Measurements from ENCODE around the gene TMC7.

Gene TMC7

DNA sequence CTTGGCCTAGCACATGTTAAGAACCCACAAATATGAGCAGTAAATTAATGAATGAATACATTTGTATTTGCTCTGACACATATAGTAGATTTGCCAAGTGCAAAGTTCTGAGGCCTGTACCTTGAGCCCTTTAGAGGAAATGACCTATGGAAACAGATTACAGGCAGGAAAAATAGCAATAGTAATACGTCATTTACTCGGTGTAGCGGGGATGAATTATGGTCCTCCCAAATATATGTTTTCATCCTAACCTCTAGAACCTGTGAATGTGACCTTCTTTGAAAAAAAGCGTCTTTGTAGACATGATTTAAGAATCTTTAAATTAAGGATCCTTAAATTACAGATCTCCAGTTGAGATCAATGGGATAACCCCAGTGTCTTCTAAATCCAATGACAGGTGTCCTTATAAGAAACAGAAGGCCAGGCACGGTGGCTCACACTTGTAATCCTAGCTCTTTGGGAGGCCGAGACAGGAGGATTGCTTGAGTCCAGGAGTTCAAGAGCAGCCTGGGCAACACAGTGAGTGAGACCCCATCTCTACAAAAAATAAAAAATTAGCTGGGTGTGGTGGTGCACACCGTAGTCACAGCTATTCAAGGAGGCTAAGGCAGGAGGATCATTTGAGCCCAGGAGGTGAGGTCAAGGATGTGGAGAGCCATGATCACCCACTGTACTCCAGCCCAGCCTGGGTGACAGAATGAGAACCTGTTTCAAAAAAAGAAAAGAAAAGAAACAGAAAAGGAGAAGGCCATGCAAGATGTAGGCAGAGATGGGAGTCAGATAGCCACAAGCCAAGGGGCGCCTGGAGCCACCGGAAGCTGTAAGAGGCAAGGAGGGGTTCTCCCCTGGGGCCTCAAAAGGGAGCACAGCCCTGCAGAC, 124.9 kb downstream of the TMC7 start:
- no peak overlapping the region for H3K4me3 ChIP-seq (ENCODE audit: low read depth, low read length)
- DNase-seq (ENCODE audit: low read depth): peak; percentile 69
- TF ChIP-seq, protein P1, sequence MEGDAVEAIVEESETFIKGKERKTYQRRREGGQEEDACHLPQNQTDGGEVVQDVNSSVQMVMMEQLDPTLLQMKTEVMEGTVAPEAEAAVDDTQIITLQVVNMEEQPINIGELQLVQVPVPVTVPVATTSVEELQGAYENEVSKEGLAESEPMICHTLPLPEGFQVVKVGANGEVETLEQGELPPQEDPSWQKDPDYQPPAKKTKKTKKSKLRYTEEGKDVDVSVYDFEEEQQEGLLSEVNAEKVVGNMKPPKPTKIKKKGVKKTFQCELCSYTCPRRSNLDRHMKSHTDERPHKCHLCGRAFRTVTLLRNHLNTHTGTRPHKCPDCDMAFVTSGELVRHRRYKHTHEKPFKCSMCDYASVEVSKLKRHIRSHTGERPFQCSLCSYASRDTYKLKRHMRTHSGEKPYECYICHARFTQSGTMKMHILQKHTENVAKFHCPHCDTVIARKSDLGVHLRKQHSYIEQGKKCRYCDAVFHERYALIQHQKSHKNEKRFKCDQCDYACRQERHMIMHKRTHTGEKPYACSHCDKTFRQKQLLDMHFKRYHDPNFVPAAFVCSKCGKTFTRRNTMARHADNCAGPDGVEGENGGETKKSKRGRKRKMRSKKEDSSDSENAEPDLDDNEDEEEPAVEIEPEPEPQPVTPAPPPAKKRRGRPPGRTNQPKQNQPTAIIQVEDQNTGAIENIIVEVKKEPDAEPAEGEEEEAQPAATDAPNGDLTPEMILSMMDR (IDR thresholded peaks at IDR 0.05; ENCODE audit: insufficient read depth, low read depth, low read length, missing control alignments): no peak

GRCh38 chr16:19109288-19109664, 125.5 kb downstream of the TMC7 start:
- no peak overlapping the region for H3K4me3 ChIP-seq (ENCODE audit: low read depth, low read length)
- TF ChIP-seq, protein P1 (IDR thresholded peaks at IDR 0.05; ENCODE audit: insufficient read depth, low read depth, low read length, missing control alignments): no peak
- no peak for DNase-seq (ENCODE audit: low read depth)

DNA sequence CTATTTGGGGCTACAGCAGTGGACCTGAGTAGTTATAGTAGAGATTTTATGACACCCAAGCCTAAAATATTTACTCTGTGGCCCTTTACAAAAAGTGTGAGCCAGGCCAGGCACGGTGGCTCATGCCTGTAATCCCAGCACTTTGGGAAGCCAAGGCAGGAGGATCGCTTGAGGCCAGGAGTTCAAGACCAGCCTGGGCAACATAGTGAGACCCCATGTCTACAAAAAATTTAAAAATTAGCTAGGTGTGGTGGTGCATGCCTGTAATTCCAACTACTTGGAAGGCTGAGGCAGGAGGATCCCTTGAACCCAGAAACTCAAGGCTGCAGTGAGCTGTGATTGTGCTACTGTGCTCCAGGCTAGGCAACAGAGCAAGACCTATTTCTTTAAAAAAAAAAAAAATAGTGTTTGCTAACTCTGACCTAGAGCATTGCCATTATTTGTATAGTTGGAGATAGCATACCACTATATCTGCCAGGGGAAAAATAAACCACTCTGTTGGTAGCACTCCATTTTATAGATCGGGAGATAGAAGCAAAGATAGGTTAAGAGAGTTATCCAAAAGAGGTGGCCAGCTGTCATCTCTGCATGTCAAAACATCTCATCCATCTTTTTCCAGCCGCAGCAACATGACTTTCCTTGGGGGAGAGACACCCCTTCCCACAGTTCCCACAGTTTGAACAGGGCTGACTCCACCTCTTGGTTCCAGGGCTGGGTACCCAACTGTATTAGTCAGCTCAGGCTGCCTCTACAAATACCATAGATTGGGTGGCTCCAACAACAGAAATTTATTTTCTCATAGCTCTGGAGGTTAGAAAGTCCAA, 127.0 kb downstream of the TMC7 start:
- DNase-seq (ENCODE audit: low read depth): no peak
- no peak overlapping the region for H3K4me3 ChIP-seq (ENCODE audit: low read depth, low read length)
- TF ChIP-seq, protein P1 (IDR thresholded peaks at IDR 0.05; ENCODE audit: insufficient read depth, low read depth, low read length, missing control alignments): no peak

DNA sequence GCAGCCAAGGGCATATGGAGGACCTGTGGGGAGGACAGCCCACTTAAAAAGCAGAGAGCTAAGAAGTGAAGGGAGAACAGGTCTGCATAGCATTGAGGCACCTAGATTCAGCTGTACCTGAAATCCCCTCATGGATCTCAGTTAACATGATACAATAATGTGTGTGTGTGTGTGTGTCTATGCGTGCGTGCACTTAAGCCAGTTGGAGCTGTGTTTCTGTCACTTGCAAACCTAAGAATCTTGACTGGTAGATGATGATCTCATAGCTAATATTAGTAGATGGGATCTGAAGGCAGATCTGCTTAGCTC, 128.3 kb downstream of the TMC7 start:
- TF ChIP-seq, protein P1 (IDR thresholded peaks at IDR 0.05; ENCODE audit: insufficient read depth, low read depth, low read length, missing control alignments): no peak
- no peak for DNase-seq (ENCODE audit: low read depth)
- no peak overlapping the region for H3K4me3 ChIP-seq (ENCODE audit: low read depth, low read length)

Data from GM12865 (cell line).